ENCODE data around the gene P3H3. TPM values are rescaled to one million over a fixed set of nuclear protein-coding genes. Genes with fewer than 3 reads are reported as not detected.
A peak's percentile ranks its signal among the peaks of the same experiment; 100 is the strongest.
"Not testable (repeated sequence)": the region's sequence is repeated elsewhere in the genome, so short reads cannot be mapped to it uniquely, and the experiment has no call there.

P3H3 gene
- total RNA-seq, 1 donor from 2014 or later, result not detected

DNA sequence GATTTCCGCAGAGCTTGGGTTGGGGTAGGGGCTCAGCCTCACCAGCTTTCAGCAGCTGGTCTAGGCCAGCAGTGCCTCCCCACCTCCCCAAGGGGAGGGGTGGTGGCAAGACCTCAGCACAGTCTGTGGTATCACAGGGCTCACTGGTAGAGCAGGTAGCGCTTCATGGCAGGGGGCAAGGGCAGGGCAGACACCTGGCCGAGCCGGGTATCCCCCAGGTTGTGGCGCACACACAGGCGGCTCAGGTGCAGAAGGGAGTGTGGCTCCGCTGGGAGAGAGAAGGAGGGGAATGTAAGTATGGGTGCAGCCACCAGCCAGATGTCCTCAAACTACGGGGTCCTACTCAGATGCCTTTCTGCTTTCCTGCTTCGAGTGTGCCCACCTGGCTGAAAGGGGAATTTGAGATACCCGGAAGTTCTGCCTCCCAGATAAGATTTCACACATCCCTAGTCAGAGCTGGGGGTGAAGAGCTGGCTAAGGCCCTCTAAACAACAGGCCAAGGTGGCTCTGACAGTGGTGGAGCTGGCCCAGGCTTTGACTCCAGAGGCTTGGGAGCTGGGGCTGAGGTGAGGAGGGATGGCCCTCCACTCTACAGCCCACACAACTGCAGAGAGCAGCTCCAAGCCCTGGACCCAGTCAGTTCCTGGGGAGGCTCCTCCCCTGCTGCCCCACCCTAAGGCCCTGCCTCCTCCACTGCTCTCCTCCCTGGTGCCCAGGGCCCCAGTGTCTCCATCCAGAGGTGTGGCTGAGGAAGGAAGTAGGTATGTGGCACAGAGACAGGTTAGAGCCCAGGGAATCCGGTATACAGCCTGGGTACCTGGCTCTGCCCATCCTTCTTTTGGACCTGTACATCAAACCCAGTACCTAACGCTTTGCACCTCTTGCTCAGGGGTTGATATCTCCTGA lies 43.1 kb downstream of the P3H3 start:
- DNase-seq, result no peak
- POLR2A ChIA-PET, result interaction anchor here (0.6 to 11.1 kb wide), 12 partner anchors 18 to 182 kb away, joined by 3 to 190 read pairs (median 18); partner anchors contain the start of genes C12orf57, CDCA3, ENO2 and LRRC23
- Mint-ChIP-seq H3K27ac (peak overlapping the region; percentile 25), H3K4me1 (peaks cover 52% of the 10 kb centered on the region), H3K9me3 (no peaks in the 10 kb centered on the region), H3K4me3 (peak overlapping the region; percentile 88), H3K27me3 (no peaks in the 10 kb centered on the region), H3K36me3 (ENCODE audit: low read depth) (peaks cover 39% of the 10 kb centered on the region)
- intact Hi-C loops (cut with micrococcal nuclease), result no loop called here
- no peak for ATAC-seq (ENCODE audit: low read depth)
- TF ChIP-seq, protein P1, sequence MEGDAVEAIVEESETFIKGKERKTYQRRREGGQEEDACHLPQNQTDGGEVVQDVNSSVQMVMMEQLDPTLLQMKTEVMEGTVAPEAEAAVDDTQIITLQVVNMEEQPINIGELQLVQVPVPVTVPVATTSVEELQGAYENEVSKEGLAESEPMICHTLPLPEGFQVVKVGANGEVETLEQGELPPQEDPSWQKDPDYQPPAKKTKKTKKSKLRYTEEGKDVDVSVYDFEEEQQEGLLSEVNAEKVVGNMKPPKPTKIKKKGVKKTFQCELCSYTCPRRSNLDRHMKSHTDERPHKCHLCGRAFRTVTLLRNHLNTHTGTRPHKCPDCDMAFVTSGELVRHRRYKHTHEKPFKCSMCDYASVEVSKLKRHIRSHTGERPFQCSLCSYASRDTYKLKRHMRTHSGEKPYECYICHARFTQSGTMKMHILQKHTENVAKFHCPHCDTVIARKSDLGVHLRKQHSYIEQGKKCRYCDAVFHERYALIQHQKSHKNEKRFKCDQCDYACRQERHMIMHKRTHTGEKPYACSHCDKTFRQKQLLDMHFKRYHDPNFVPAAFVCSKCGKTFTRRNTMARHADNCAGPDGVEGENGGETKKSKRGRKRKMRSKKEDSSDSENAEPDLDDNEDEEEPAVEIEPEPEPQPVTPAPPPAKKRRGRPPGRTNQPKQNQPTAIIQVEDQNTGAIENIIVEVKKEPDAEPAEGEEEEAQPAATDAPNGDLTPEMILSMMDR (IDR thresholded peaks at IDR 0.05), result no peak
- CTCF ChIA-PET, result interaction anchor here (1.0 to 3.3 kb wide), 10 partner anchors 11 to 238 kb away, joined by 3 to 52 read pairs (median 12); partner anchors contain the start of genes C12orf57, C1RL, CDCA3 and LRRC23

GRCh38 chr12:6872073-6873048 lies 44.2 kb downstream of the P3H3 start:
- ATAC-seq (ENCODE audit: low read depth) (peak; percentile 33), DNase-seq (peak; percentile 89)
- intact Hi-C loops (cut with micrococcal nuclease), result loop anchor here (1.0 kb wide), 13 partner anchors 19 to 317 kb away; partner anchors contain the start of genes C1RL, CHD4, EMG1 and ENO2
- peaks cover 37% of the 10 kb centered on the region for H3K36me3 Mint-ChIP-seq (ENCODE audit: low read depth)
- TF ChIP-seq, protein P1 (IDR thresholded peaks at IDR 0.05), result no peak
- CTCF ChIA-PET, result interaction anchor here (0.6 to 3.3 kb wide), 27 partner anchors 10 to 316 kb away, joined by 3 to 52 read pairs (median 5); partner anchors contain the start of genes C12orf57, C1RL, CDCA3 and LRRC23
- H3K4me1 Mint-ChIP-seq, result peaks cover 42% of the 10 kb centered on the region
- no peaks in the 10 kb centered on the region for H3K27me3 Mint-ChIP-seq
- no peaks in the 10 kb centered on the region for H3K9me3 Mint-ChIP-seq
- H3K27ac Mint-ChIP-seq, result peak overlapping the region; percentile 85
- H3K4me3 Mint-ChIP-seq, result peak overlapping the region; percentile 88
- POLR2A ChIA-PET, result interaction anchor here (0.5 to 11.1 kb wide), 40 partner anchors 9 to 380 kb away, joined by 3 to 190 read pairs (median 5); partner anchors contain the start of genes C12orf57, C1RL, CDCA3 and COPS7A

- intact Hi-C loops (cut with micrococcal nuclease), result loop anchor here (1.0 kb wide), 13 partner anchors 18 to 316 kb away; partner anchors contain the start of genes C1RL, CHD4, EMG1 and ENO2
- ChIA-PET CTCF (interaction anchor here (0.6 to 3.3 kb wide), 25 partner anchors 9 to 315 kb away, joined by 3 to 52 read pairs (median 5); partner anchors contain the start of genes C12orf57, C1RL, CDCA3 and LRRC23), POLR2A (interaction anchor here (0.5 to 11.1 kb wide), 37 partner anchors 8 to 381 kb away, joined by 3 to 190 read pairs (median 5); partner anchors contain the start of genes C12orf57, C1RL, CDCA3 and COPS7A)
- H3K36me3 Mint-ChIP-seq (ENCODE audit: low read depth), result peaks cover 37% of the 10 kb centered on the region
- DNase-seq (peak; percentile 100), ATAC-seq (ENCODE audit: low read depth) (peak; percentile 88)
- H3K4me3 Mint-ChIP-seq, result peak within 1 kb of the TSS; percentile 88
- H3K27ac Mint-ChIP-seq, result peak within 1 kb of the TSS; percentile 85
- peaks cover 37% of the 10 kb centered on the region for H3K4me1 Mint-ChIP-seq
- H3K9me3 Mint-ChIP-seq, result no peaks in the 10 kb centered on the region
- TF ChIP-seq, protein P1 (IDR thresholded peaks at IDR 0.05), result no peak
- H3K27me3 Mint-ChIP-seq, result no peaks in the 10 kb centered on the region
Observed at GRCh38 chr12:6873094-6874014, 45.1 kb downstream of the P3H3 start, which contains the start of gene SPSB2. SPSB2 (minus strand) TSS chr12:6873303; CDS start chr12:6872901, 402 bp downstream.

- Mint-ChIP-seq H3K4me1 (peaks cover 30% of the 10 kb centered on the region), H3K4me3 (peak overlapping the region; percentile 88), H3K36me3 (ENCODE audit: low read depth) (peaks cover 37% of the 10 kb centered on the region), H3K27ac (peak overlapping the region; percentile 80)
- ChIA-PET POLR2A (interaction anchor here (0.7 to 11.1 kb wide), 9 partner anchors 18 to 238 kb away, joined by 3 to 190 read pairs (median 23); partner anchors contain the start of genes C12orf57, CDCA3, COPS7A and LPAR5), CTCF (interaction anchor here (1.1 to 3.3 kb wide), 4 partner anchors 22 to 120 kb away, joined by 3 to 22 read pairs (median 7); partner anchors contain the start of genes CDCA3 and USP5)
- intact Hi-C loops (cut with micrococcal nuclease); H3K9me3 Mint-ChIP-seq; H3K27me3 Mint-ChIP-seq; DNase-seq; ATAC-seq (ENCODE audit: low read depth): not testable (repeated sequence)
Observed at GRCh38 chr12:6874015-6874368, 45.8 kb downstream of the P3H3 start.

GRCh38 chr12:6879824-6880223 lies 51.6 kb downstream of the P3H3 start:
- POLR2A ChIA-PET, result interaction anchor here (0.6 to 0.8 kb wide), 2 partner anchors 82 to 252 kb away, joined by 3 to 5 read pairs; no protein-coding TSS in a partner anchor
- CTCF ChIA-PET; H3K4me1 Mint-ChIP-seq; H3K9me3 Mint-ChIP-seq; H3K4me3 Mint-ChIP-seq; ATAC-seq (ENCODE audit: low read depth); intact Hi-C loops (cut with micrococcal nuclease); H3K36me3 Mint-ChIP-seq (ENCODE audit: low read depth); H3K27me3 Mint-ChIP-seq; DNase-seq; H3K27ac Mint-ChIP-seq: not testable (repeated sequence)
